GM20431 (cell line): ENCODE measurements around the gene GAL3ST2.
"Not testable (repeated sequence)": the region's sequence is repeated elsewhere in the genome, so short reads cannot be mapped to it uniquely, and the experiment has no call there.

ENCODE experiments used
- in situ Hi-C: fragments of 300-500 bp; cut with MseI, MboI; formaldehyde crosslinking; loops from one replicate; pipeline ENCODE4 v1.15.0; 2020; ENCODE audit warnings: low sequenced_read_pairs; ENCODE audit not compliant: unreplicated experiment

GAL3ST2 gene

GRCh38 chr2:241745276-241745675 is 31.3 kb upstream of the GAL3ST2 start:
- in situ Hi-C loops, result no loop called here

- in situ Hi-C loops, result no loop called here
Measured at GRCh38 chr2:241746084-241746483, 30.5 kb upstream of the GAL3ST2 start.

GRCh38 chr2:241748468-241749256 is 28.0 kb upstream of the GAL3ST2 start:
- in situ Hi-C loops, result no loop called here

- in situ Hi-C loops, result no loop called here
Measured at GRCh38 chr2:241750076-241750840, 26.4 kb upstream of the GAL3ST2 start.

GRCh38 chr2:241751152-241751551 is 25.5 kb upstream of the GAL3ST2 start:
- in situ Hi-C loops, result no loop called here

- in situ Hi-C loops, result no loop called here
Measured at GRCh38 chr2:241751776-241752175, 24.8 kb upstream of the GAL3ST2 start.

- in situ Hi-C loops, result no loop called here
Measured at GRCh38 chr2:241752253-241752652, 24.4 kb upstream of the GAL3ST2 start.

- in situ Hi-C loops, result no loop called here
Measured at GRCh38 chr2:241752689-241753276, 23.8 kb upstream of the GAL3ST2 start.

GRCh38 chr2:241753493-241753892 is 23.1 kb upstream of the GAL3ST2 start:
- in situ Hi-C loops, result no loop called here

GRCh38 chr2:241754042-241754441 is 22.6 kb upstream of the GAL3ST2 start:
- in situ Hi-C loops, result no loop called here

- in situ Hi-C loops, result no loop called here
Measured at GRCh38 chr2:241755166-241755565, 21.5 kb upstream of the GAL3ST2 start.

GRCh38 chr2:241755777-241756176 is 20.8 kb upstream of the GAL3ST2 start:
- in situ Hi-C loops, result no loop called here

- in situ Hi-C loops, result no loop called here
Measured at GRCh38 chr2:241759067-241759807, 17.4 kb upstream of the GAL3ST2 start.

GRCh38 chr2:241759893-241760292 is 16.7 kb upstream of the GAL3ST2 start:
- in situ Hi-C loops, result not testable (repeated sequence)

GRCh38 chr2:241760301-241760771 is 16.3 kb upstream of the GAL3ST2 start:
- in situ Hi-C loops, result no loop called here

GRCh38 chr2:241762321-241762932 is 14.2 kb upstream of the GAL3ST2 start:
- in situ Hi-C loops, result no loop called here

- in situ Hi-C loops, result no loop called here
Measured at GRCh38 chr2:241762933-241763369, 13.7 kb upstream of the GAL3ST2 start.

- in situ Hi-C loops, result no loop called here
Measured at GRCh38 chr2:241763551-241764274, 12.9 kb upstream of the GAL3ST2 start.
